NCI-H1436 (cell line): ENCODE measurements around the gene BICC1.

Experiments
- DNase-seq: peaks from one replicate; lab custom pipeline; 2025; lab: John Stamatoyannopoulos, UW

BICC1 gene

GRCh38 chr10:58599927-58600553, 87.4 kb downstream of the BICC1 start:
- DNase-seq = no peak

GRCh38 chr10:58608351-58608750, 95.7 kb downstream of the BICC1 start:
- DNase-seq = no peak

GRCh38 chr10:58608826-58609531, 96.3 kb downstream of the BICC1 start:
- DNase-seq = no peak

- no peak for DNase-seq
Measured at GRCh38 chr10:58609532-58610150, 97.0 kb downstream of the BICC1 start.

- no peak for DNase-seq
Measured at GRCh38 chr10:58615237-58615935, 102.7 kb downstream of the BICC1 start.

- DNase-seq = no peak
Measured at GRCh38 chr10:58618158-58618676, 105.5 kb downstream of the BICC1 start.

- no peak for DNase-seq
Measured at GRCh38 chr10:58621379-58622077, 108.9 kb downstream of the BICC1 start.

GRCh38 chr10:58622246-58622645, 109.6 kb downstream of the BICC1 start:
- DNase-seq = no peak

- DNase-seq = no peak
Measured at GRCh38 chr10:58625070-58625469, 112.4 kb downstream of the BICC1 start.

GRCh38 chr10:58627392-58627791, 114.7 kb downstream of the BICC1 start:
- DNase-seq = no peak

GRCh38 chr10:58631715-58632114, 119.0 kb downstream of the BICC1 start:
- no peak for DNase-seq

GRCh38 chr10:58632216-58632615, 119.5 kb downstream of the BICC1 start:
- DNase-seq = no peak

- DNase-seq = no peak
Measured at GRCh38 chr10:58637352-58637751, 124.7 kb downstream of the BICC1 start.

- DNase-seq = no peak
Measured at GRCh38 chr10:58638388-58638787, 125.7 kb downstream of the BICC1 start.

- peak; percentile 8 for DNase-seq
Measured at GRCh38 chr10:58641095-58641531, 128.4 kb downstream of the BICC1 start.

GRCh38 chr10:58641708-58642107, 129.0 kb downstream of the BICC1 start:
- DNase-seq = no peak

- no peak for DNase-seq
Measured at GRCh38 chr10:58642283-58642682, 129.6 kb downstream of the BICC1 start.

GRCh38 chr10:58642916-58643428, 130.3 kb downstream of the BICC1 start:
- DNase-seq = no peak

GRCh38 chr10:58644311-58644710, 131.6 kb downstream of the BICC1 start:
- DNase-seq = no peak

GRCh38 chr10:58645416-58646146, 132.9 kb downstream of the BICC1 start:
- no peak for DNase-seq
